Measurements from ENCODE around the gene PPP1R13L.

PPP1R13L gene

DNA sequence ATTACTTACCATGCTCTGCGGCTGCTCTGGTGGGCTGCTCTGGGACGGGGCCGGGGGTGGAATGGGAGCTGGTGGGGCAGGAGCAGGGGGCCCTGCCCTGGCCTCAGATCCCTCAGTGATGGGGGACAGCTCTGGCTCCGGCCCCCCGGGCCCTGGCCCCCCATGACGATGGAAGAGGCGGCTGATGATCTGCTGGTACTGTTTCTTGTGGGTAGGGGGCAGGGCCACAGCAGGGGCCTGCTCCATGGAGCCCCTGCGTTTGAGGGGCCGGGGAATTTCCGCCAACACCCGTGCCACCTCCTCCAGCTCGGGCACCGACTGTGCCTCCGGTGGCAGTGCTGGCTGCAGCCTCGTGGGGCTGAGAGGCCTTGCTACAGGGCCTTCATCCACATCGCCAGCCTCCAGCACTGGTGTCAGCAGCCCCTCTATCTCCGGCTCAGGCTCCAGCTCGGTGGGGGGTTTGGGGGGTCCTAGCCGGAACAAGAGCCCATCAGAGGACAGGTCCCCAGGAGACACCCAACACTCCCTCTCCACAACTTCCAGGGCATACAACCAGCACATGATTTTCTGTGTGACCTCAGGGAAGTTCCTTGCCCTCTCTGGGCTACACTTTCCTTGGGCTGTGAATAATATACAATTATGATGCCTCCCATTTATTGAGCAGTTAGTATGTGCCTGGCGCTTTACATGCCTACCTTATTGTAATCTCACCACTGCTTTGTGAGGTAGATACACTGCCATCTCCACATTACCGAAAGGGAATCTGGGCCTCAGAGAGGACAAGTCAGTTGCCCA, 12.8 kb downstream of the PPP1R13L start:
- no peak for DNase-seq (ENCODE audit: low read depth)
- TF ChIP-seq, protein P1, sequence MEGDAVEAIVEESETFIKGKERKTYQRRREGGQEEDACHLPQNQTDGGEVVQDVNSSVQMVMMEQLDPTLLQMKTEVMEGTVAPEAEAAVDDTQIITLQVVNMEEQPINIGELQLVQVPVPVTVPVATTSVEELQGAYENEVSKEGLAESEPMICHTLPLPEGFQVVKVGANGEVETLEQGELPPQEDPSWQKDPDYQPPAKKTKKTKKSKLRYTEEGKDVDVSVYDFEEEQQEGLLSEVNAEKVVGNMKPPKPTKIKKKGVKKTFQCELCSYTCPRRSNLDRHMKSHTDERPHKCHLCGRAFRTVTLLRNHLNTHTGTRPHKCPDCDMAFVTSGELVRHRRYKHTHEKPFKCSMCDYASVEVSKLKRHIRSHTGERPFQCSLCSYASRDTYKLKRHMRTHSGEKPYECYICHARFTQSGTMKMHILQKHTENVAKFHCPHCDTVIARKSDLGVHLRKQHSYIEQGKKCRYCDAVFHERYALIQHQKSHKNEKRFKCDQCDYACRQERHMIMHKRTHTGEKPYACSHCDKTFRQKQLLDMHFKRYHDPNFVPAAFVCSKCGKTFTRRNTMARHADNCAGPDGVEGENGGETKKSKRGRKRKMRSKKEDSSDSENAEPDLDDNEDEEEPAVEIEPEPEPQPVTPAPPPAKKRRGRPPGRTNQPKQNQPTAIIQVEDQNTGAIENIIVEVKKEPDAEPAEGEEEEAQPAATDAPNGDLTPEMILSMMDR (conservative IDR thresholded peaks at IDR 0.05; ENCODE audit: low read length), result no peak

DNA sequence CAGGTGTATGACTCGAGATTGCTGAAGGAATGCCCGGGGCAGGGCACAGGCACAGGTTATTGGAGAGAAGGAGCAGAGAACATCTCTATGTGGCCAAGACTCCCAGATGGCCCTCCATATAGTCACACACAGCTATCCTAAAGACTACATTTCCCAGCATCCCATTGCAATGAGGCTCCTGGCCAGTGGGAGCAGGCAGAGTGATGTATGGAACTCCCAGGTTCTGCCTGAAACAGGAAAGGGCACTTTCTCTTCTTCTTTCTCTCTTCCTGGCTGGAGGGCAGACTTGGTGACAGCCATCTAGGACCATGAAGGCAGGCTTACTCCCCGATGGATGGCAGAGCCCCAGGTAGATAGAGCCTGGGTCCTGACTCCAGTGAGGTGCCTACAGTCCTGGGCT, 13.5 kb downstream of the PPP1R13L start:
- DNase-seq (ENCODE audit: low read depth), result no peak
- H3K4me3 ChIP-seq (ENCODE audit: low read length), result no peak overlapping the region
- TF ChIP-seq, protein P1 (conservative IDR thresholded peaks at IDR 0.05; ENCODE audit: low read length), result no peak

More for the DNA sequence above, 12.8 kb downstream of the PPP1R13L start:
- H3K4me3 ChIP-seq (ENCODE audit: low read length), result no peak overlapping the region

DNA sequence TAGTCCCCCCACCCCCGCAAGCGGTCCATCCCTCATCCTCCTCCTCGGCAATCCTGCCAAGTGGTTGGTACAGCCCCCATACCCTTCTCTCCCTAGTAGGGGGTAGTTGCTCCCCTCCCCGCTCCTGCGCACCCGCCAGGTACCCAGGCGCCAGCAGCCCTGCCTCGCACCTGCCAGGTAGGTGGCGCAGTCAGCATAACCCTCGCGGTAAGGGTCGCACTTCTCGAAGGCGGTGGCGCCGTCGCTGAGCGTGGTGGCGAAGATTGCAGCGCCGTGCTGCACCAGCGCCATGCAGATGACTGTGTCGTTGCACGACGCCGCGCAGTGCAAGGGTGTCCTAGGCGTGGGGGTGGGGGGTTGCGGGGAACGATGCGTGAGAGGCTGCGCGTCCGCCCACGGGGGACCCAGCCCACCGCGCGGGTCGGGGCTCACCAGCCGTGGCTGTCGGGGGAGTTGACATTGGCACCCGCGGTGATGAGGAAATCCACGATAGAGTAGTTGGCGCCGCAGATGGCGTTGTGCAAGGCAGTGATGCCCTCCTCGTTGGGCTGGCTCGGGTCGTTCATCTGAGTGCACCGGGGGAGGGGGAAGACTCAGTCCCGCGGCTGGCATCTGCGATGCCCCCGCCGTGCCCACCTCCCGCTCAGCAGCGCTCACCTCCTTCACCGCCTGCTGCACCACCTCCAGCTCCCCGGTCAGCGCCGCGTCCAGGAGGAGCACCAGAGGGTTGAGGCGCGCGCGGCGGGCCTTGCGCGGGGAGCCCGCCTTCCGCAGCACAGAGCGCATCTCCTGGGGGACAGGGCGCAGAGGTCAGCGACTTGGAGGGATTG, 19.3 kb downstream of the PPP1R13L start:
- 0 out of 2 replicates have a peak overlapping the region, but pooled peaks have one; percentile 5 for H3K4me3 ChIP-seq (ENCODE audit: low read length)
- TF ChIP-seq, protein P1 (conservative IDR thresholded peaks at IDR 0.05; ENCODE audit: low read length), result no peak
- no peak for DNase-seq (ENCODE audit: low read depth)

DNA sequence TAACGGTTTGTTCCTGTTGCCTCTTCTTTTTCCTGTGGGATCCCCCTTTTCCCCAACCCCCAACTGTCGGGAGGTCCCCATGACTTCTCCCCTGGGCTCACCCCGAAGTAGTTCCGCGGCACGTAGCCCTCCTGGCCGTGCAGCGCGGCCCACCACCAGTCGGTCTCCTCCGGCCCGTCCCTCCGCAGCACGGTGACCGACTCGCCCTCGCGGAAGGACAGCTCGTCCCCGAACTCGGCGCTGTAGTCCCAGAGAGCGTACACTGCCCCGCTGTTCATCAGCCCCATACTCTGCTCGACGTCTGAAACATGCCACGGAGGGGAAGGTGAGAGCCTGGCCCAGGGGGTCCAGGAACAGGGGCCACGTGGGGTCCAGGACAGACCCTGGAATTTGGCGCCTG, 22.4 kb downstream of the PPP1R13L start:
- TF ChIP-seq, protein P1 (conservative IDR thresholded peaks at IDR 0.05; ENCODE audit: low read length), result no peak
- H3K4me3 ChIP-seq (ENCODE audit: low read length), result no peak overlapping the region
- DNase-seq (ENCODE audit: low read depth), result no peak

DNA sequence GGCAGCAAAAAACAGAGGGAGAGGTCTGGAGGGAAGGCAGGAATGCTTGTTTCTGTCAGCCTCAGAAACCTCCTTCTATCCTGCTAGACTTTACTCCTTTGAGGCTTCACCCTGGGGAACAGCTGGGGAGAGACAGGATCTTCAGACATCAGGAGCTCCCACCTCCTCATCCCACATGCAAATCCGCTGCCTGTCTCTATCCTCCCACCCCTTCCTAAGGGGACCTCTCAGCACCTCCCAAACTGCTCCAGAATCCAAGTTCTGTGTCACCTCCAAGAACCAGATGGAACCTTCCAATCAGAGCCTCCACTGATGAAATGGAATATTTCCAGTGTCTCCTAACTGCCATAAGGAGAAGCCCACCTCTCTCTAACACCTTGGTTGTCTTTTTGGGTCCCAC, 24.8 kb downstream of the PPP1R13L start:
- TF ChIP-seq, protein P1 (conservative IDR thresholded peaks at IDR 0.05; ENCODE audit: low read length), result no peak
- no peak overlapping the region for H3K4me3 ChIP-seq (ENCODE audit: low read length)
- no peak for DNase-seq (ENCODE audit: low read depth)

DNA sequence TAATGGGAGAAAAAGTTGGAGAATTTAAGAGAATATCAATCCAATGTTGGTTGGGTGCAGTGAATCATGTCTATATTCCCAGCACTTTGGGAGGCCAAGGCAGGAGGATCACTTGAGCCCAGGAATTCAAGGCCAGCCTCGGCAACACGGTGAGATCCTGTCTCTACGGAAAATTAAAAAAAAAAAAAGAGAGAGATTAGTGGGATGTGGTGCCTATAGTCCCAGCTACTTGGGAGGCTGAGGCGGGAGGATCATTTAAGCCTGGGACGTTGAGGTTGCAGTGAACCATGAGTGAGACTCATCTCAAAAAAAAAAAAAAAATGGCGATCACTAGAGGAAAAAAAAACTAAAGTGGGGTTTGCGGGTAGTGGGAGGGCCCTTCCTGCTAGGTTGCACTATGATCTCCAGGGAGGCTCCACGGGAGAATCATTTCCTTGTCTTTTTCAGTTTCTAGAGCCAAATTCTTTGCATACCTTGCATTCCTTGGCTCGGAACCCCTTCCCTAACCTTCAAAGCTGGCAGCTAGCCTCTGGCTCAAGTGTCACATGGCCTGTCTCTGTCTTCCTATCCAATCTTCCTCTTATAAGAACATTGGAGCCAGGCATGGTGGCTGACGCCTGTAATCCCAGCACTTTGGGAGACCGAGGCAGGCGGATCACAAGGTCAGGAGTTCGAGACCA, 28.7 kb downstream of the PPP1R13L start:
- peak; percentile 99 for DNase-seq (ENCODE audit: low read depth)
- H3K4me3 ChIP-seq (ENCODE audit: low read length), result no peak overlapping the region
- TF ChIP-seq, protein P1 (conservative IDR thresholded peaks at IDR 0.05; ENCODE audit: low read length), result no peak

Measured in AG10803 (cell line).